ENCODE data around the gene GPR148.

- TF ChIP-seq CTCF (IDR thresholded peaks at IDR 0.05; ENCODE audit: poor library complexity, severe bottlenecking), result peak; percentile 29
- no peak for TF ChIP-seq EZH2 (IDR thresholded peaks at IDR 0.05; ENCODE audit: borderline replicate concordance, insufficient read depth, low read length, poor library complexity, severe bottlenecking)
- TF ChIP-seq SMC3 (conservative IDR thresholded peaks at IDR 0.05; ENCODE audit: poor library complexity), result peak; percentile 40
- TF ChIP-seq MXI1 (conservative IDR thresholded peaks at IDR 0.05; ENCODE audit: poor library complexity, severe bottlenecking), result peak; percentile 38
- TF ChIP-seq POLR2AphosphoS5 (IDR thresholded peaks at IDR 0.05), result peak; percentile 33
- peak; percentile 46 for TF ChIP-seq RAD21 (conservative IDR thresholded peaks at IDR 0.05)
- TF ChIP-seq REST (IDR thresholded peaks at IDR 0.05; ENCODE audit: borderline replicate concordance), result no peak
These were observed 26.6 kb downstream of the GPR148 start, which contains the start of gene AMER3 for GRCh38 chr2:130755256-130756052.
